Body of pancreas (tissue), 4 donors: ENCODE data around the gene HENMT1.
A peak's percentile ranks its signal among the peaks of the same experiment; 100 is the strongest.

Source experiments
- CTCF ChIP-seq, 7 experiments: fragments of 450-650 bp in 4 of 7; fragments of 200-600 bp in 3 of 7; sonication (generic) in 3 of 7; IDR thresholded peaks; one replicate each; pipeline ENCODE4 v1.5.1; 2016 to 2019; ENCODE audit warnings: antibody characterized with exemption in 7 of 7
- POLR2A ChIP-seq, 3 donors: fragments of 450-650 bp; IDR thresholded peaks; one replicate each; pipeline ENCODE4 v1.6.1; 2016; ENCODE audit warnings: antibody characterized with exemption in 3 of 3, mild to moderate bottlenecking in 2 of 3

DNA sequence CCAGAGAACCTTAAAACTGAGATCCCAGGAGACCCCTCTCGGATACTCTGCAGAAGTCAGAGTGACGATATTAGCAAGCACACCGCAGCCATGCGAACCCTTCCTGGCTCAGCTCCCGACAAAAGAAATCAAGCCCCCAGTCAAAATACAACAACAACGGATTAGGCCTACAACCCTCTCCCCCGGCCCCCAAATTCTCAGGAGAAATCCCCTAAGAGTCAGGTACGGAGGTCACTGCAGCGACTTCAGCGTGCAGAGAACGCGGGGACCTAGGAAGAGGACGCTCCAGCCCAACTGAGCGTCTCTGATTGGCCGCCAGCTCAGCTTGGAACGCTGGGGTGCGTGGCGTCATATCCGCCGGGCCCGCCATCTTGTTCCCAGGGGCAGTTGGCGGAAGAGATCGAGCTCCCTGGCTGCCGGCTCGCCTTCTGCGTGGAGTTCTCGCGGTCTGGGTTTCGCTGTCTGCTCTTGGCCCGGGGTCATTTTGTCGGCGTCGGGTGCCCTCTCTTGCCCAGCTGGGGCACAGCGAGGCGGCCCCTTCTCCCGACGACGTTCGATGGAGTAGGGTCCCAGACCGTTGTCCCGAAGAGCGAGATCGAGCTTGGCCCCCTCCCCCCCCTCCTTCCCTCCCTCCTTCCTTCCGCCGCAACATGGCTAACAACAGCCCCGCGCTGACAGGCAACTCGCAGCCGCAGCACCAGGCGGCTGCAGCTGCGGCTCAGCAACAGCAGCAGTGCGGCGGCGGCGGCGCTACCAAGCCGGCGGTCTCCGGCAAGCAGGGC, 31.2 kb upstream of the HENMT1 start, which contains the start of gene PRPF38B:
- peak; percentile 89 to 97 (median 95) for TF ChIP-seq POLR2A (IDR thresholded peaks at IDR 0.05)
- no peak for TF ChIP-seq CTCF (IDR thresholded peaks at IDR 0.05)
